ENCODE measurements around the gene SAMD10.

SAMD10 gene

GRCh38 chr20:63929071-63929470 lies 50.4 kb downstream of the SAMD10 start:
- Histone ChIP-seq H3K4me3 (ENCODE audit: insufficient read depth, low read depth, low read length) (no peak overlapping the region), H3K9me3 (ENCODE audit: control insufficient read depth, low read length) (no peaks in the 10 kb centered on the region), H3K27me3 (ENCODE audit: control insufficient read depth, insufficient read depth, low read length, poor library complexity, severe bottlenecking) (no peaks in the 10 kb centered on the region), H3K36me3 (ENCODE audit: control insufficient read depth, insufficient read depth, low read length) (peaks cover 41% of the 10 kb centered on the region), H3K27ac (ENCODE audit: insufficient read depth, low read depth, low read length, poor library complexity, severe bottlenecking) (no peak overlapping the region), H3K4me1 (ENCODE audit: control insufficient read depth, insufficient read depth, low read length) (no peaks in the 10 kb centered on the region)
- 97 to 98% methylated on average over 26 of the region's 26 CpGs for WGBS, 2 experiments

DNA sequence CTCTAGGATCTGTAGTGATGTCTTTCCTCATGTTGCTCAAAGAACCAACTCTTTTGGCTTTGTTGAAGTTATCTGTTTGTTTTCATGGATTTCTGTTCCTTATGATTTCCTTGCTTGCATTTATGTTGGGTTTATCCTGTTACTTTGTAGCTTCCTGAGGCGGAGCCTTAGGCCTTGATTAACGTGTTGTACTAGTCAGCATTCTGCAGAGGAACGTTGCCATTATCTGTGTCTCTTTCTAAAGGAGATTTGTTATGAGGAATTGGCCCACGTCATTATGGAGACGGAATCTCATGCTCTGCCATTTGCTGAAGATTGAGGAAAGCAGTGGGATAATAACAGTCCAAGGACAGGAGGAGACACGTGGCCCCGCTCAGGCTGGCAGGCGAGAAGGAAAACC lies 53.1 kb downstream of the SAMD10 start:
- H3K9me3 ChIP-seq (ENCODE audit: control insufficient read depth, low read length): no peaks in the 10 kb centered on the region
- no peaks in the 10 kb centered on the region for H3K27me3 ChIP-seq (ENCODE audit: control insufficient read depth, insufficient read depth, low read length, poor library complexity, severe bottlenecking)
- no peak overlapping the region for H3K27ac ChIP-seq (ENCODE audit: insufficient read depth, low read depth, low read length, poor library complexity, severe bottlenecking)
- WGBS, 2 experiments: 93% methylated on average over 8 of the region's 8 CpGs
- H3K4me3 ChIP-seq (ENCODE audit: insufficient read depth, low read depth, low read length): no peak overlapping the region
- H3K36me3 ChIP-seq (ENCODE audit: control insufficient read depth, insufficient read depth, low read length): peaks cover 27% of the 10 kb centered on the region
- no peaks in the 10 kb centered on the region for H3K4me1 ChIP-seq (ENCODE audit: control insufficient read depth, insufficient read depth, low read length)

DNA sequence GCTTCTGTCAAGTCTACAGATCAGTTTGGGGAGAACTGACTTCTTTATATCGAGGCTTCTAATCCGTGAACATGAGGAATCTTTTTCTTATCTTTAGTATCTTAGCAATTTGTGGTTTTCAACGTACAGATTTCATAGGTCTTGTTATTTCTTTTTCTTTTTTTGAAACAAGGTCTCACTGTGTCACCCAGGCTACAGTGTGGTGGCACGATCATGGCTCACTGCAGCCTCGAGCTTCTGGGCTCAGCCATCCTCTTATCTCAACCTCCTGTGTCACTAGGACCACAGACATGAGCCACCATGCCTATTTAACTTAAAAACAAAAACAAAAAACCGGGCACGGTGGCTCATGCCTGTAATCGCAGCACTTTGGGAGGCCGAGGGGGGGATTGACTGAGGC lies 55.2 kb downstream of the SAMD10 start:
- Histone ChIP-seq H3K27me3 (ENCODE audit: control insufficient read depth, insufficient read depth, low read length, poor library complexity, severe bottlenecking) (no peaks in the 10 kb centered on the region), H3K36me3 (ENCODE audit: control insufficient read depth, insufficient read depth, low read length) (peaks cover 12% of the 10 kb centered on the region), H3K4me1 (ENCODE audit: control insufficient read depth, insufficient read depth, low read length) (no peaks in the 10 kb centered on the region), H3K27ac (ENCODE audit: insufficient read depth, low read depth, low read length, poor library complexity, severe bottlenecking) (no peak overlapping the region), H3K9me3 (ENCODE audit: control insufficient read depth, low read length) (no peaks in the 10 kb centered on the region), H3K4me3 (ENCODE audit: insufficient read depth, low read depth, low read length) (no peak overlapping the region)
- 94% methylated on average over 9 of the region's 9 CpGs for WGBS, 2 experiments
